GM12878 (cell line): ENCODE measurements around the gene SCNN1A. TPM values are rescaled to one million over a fixed set of nuclear protein-coding genes. Genes with fewer than 3 reads are reported as not detected.

Source experiments
- BACH1 ChIP-seq: fragments of 450-650 bp; IDR thresholded peaks from 2 replicates; pipeline ENCODE4 v1.6.1; 2017; ENCODE audit warnings: mild to moderate bottlenecking, borderline replicate concordance
- BHLHE40 ChIP-seq, 2 experiments: fragments of 450-650 bp in 1 of 2; IDR thresholded peaks; 2 replicates each; pipeline ENCODE4 v1.6.1; 2011 to 2017; ENCODE audit warnings: low read depth in 2 of 2, borderline replicate concordance in 1 of 2, improper control_type of control experiment in 1 of 2, low read length in 1 of 2, mild to moderate bottlenecking in 1 of 2
- CEBPB ChIP-seq, 2 experiments: fragments of 150-350 bp in 1 of 2; IDR thresholded peaks; 2 replicates each; pipeline ENCODE4 v1.6.1; 2012 to 2014; ENCODE audit warnings: low read depth in 2 of 2, low read length in 2 of 2, borderline replicate concordance in 1 of 2, inconsistent platforms in 1 of 2
- CHD1 ChIP-seq: IDR thresholded peaks from 2 replicates; pipeline ENCODE4 v1.6.1; 2012; ENCODE audit warnings: low read depth, low read length, improper control_type of control experiment
- EGR1 ChIP-seq, 2 experiments: IDR thresholded peaks; 1 replicate in 1 of 2; 2 replicates in 1 of 2; pipeline ENCODE4 v1.6.1; 2011 to 2012; ENCODE audit warnings: low read depth in 2 of 2, low read length in 2 of 2, borderline replicate concordance in 1 of 2, mild to moderate bottlenecking in 1 of 2, moderate library complexity in 1 of 2
- GABPA ChIP-seq: IDR thresholded peaks from 2 replicates; pipeline ENCODE4 v1.6.1; 2014; ENCODE audit warnings: antibody characterized with exemption, low read depth, mild to moderate bottlenecking, inconsistent platforms
- GATAD2B ChIP-seq: fragments of 450-650 bp; conservative IDR thresholded peaks from 2 replicates; pipeline ENCODE4 v1.6.1; 2017; ENCODE audit warnings: low read depth, mild to moderate bottlenecking, moderate library complexity
- KDM1A ChIP-seq: fragments of 200-600 bp; sonication (generic); IDR thresholded peaks from 2 replicates; pipeline ENCODE4 v1.6.1; 2016; ENCODE audit warnings: borderline replicate concordance
- MTA3 ChIP-seq: IDR thresholded peaks from 2 replicates; pipeline ENCODE4 v1.6.1; 2012; ENCODE audit warnings: low read length, inconsistent platforms, borderline replicate concordance
- MXI1 ChIP-seq: fragments of 150-350 bp; IDR thresholded peaks from 2 replicates; pipeline ENCODE4 v1.6.1; 2011; ENCODE audit warnings: low read depth, mild to moderate bottlenecking, inconsistent platforms, low read length, improper control_type of control experiment
- PAX5 ChIP-seq: IDR thresholded peaks from 2 replicates; pipeline ENCODE4 v1.6.1; 2011; ENCODE audit warnings: low read depth, low read length, borderline replicate concordance
- POLR2A ChIP-seq: IDR thresholded peaks from 2 replicates; pipeline ENCODE4 v1.6.1; 2011; ENCODE audit warnings: low read depth, mild to moderate bottlenecking, low read length
- SMAD5 ChIP-seq: IDR thresholded peaks from 2 replicates; pipeline ENCODE4 v1.6.1; 2016; ENCODE audit warnings: antibody characterized with exemption, low read depth
- STAT1 ChIP-seq: fragments of 450-650 bp; conservative IDR thresholded peaks from 2 replicates; pipeline ENCODE4 v1.6.1; 2014; ENCODE audit warnings: antibody characterized with exemption, mild to moderate bottlenecking
- SUPT20H ChIP-seq: IDR thresholded peaks from 2 replicates; pipeline ENCODE4 v1.6.1; 2011; ENCODE audit warnings: low read depth, mild to moderate bottlenecking, low read length, moderate library complexity, borderline replicate concordance; ENCODE audit not compliant: control insufficient read depth
- TCF7 ChIP-seq: IDR thresholded peaks from 2 replicates; pipeline ENCODE4 v1.6.1; 2014; ENCODE audit warnings: antibody characterized with exemption, borderline replicate concordance
- polyA plus RNA-seq, 11 experiments: library from polyadenylated mRNA; depleted of rRNA in 4 of 11; unstranded in 6 of 11; stranded (reverse) in 5 of 11; fragments of >200 nt; fragmentation: Nextera tagmentation in 4 of 11; fragmentation: Illumina TruSeq in 1 of 11; extraction: Ambion mirVana in 4 of 11; extraction: Trizol in 1 of 11; gene quantifications; 1 replicate in 1 of 11; 2 replicates in 10 of 11; pipeline versions ENCODE4 v1.2.1 to v1.2.3, GENCODE V29; 2011 to 2016; ENCODE audit warnings: inconsistent platforms in 2 of 11, missing spikeins in 2 of 11, low read depth in 1 of 11
- total RNA-seq, 4 experiments: library from RNA; depleted of rRNA in 3 of 4; stranded (reverse); fragments of >200 nt in 3 of 4; fragmentation: Illumina TruSeq in 1 of 4; extraction: Trizol in 1 of 4; gene quantifications; 2 replicates each; pipeline versions ENCODE4 v1.2.1 to v1.2.3, GENCODE V29; 2013 to 2021
- TF ChIP-seq, protein P1 (sequence below): IDR thresholded peaks from 2 replicates; pipeline ENCODE4 v1.6.1; 2012; ENCODE audit warnings: mild to moderate bottlenecking, low read depth, low read length
- TF ChIP-seq, protein P2 (sequence below): IDR thresholded peaks from 2 replicates; pipeline ENCODE4 v1.6.1; 2012; ENCODE audit warnings: low read depth, low read length, improper control_type of control experiment
- TF ChIP-seq, protein P3 (sequence below): fragments of 450-650 bp; IDR thresholded peaks from 2 replicates; pipeline ENCODE4 v1.6.1; 2018; ENCODE audit warnings: borderline replicate concordance, mild to moderate bottlenecking; ENCODE audit not compliant: partially characterized antibody
- TF ChIP-seq, protein P4 (sequence below): fragments of 450-650 bp; IDR thresholded peaks from 2 replicates; pipeline ENCODE4 v1.6.1; 2017; ENCODE audit warnings: antibody characterized with exemption, mild to moderate bottlenecking, moderate library complexity

The SCNN1A gene
- total and polyA plus RNA-seq, 10 of the 15 experiments (the other 5 are each of a cell fraction or from before 2014, with no cell fraction given), result 0.14 to 0.69 TPM; not detected in 8

DNA sequence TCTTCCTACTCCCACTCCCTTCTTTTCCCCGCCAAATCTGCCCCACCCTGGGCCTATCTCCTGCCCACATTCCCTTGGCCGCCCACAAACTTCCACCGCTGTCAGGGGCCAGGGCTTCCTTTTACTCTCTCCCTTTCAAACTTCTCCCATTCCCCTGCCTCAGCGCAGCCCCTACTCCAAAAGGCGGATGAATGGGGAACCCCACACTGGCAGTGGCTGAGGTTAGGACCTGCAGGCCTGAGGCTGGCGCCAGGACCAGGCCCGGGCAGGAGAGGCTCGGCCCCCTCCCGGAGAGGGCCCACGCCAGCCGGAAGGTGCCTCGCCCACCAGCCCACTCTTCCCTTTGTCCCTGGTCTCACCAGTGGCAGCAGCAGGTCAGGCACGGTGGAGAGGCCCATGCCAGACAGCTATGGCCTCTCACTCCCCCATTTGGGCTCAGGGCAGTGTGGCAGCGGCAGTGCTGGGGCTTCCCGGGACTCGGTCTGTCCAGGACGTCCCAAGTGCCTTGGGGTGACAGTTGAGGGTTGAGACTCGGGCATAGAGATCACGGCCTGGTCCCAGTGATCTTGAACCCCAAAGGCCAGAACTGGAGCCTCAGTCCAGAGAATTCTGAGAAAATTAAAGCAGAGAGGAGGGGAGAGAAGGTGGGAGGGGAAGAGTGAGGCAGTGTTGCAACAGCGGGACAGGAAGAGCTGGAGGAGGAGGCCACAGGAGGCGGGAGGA, 33.8 kb downstream of the SCNN1A start, which contains the start of gene TNFRSF1A (continued):
- TF ChIP-seq, protein P1, sequence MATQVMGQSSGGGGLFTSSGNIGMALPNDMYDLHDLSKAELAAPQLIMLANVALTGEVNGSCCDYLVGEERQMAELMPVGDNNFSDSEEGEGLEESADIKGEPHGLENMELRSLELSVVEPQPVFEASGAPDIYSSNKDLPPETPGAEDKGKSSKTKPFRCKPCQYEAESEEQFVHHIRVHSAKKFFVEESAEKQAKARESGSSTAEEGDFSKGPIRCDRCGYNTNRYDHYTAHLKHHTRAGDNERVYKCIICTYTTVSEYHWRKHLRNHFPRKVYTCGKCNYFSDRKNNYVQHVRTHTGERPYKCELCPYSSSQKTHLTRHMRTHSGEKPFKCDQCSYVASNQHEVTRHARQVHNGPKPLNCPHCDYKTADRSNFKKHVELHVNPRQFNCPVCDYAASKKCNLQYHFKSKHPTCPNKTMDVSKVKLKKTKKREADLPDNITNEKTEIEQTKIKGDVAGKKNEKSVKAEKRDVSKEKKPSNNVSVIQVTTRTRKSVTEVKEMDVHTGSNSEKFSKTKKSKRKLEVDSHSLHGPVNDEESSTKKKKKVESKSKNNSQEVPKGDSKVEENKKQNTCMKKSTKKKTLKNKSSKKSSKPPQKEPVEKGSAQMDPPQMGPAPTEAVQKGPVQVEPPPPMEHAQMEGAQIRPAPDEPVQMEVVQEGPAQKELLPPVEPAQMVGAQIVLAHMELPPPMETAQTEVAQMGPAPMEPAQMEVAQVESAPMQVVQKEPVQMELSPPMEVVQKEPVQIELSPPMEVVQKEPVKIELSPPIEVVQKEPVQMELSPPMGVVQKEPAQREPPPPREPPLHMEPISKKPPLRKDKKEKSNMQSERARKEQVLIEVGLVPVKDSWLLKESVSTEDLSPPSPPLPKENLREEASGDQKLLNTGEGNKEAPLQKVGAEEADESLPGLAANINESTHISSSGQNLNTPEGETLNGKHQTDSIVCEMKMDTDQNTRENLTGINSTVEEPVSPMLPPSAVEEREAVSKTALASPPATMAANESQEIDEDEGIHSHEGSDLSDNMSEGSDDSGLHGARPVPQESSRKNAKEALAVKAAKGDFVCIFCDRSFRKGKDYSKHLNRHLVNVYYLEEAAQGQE, result no peak
- TF ChIP-seq, protein P2, sequence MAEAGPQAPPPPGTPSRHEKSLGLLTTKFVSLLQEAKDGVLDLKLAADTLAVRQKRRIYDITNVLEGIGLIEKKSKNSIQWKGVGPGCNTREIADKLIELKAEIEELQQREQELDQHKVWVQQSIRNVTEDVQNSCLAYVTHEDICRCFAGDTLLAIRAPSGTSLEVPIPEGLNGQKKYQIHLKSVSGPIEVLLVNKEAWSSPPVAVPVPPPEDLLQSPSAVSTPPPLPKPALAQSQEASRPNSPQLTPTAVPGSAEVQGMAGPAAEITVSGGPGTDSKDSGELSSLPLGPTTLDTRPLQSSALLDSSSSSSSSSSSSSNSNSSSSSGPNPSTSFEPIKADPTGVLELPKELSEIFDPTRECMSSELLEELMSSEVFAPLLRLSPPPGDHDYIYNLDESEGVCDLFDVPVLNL, result no peak
- TF ChIP-seq POLR2A (peak; percentile 78), BACH1 (no peak), MTA3 (no peak), TCF7 (no peak), PAX5 (no peak), SMAD5 (no peak), CHD1 (no peak), MXI1 (0 out of 2 replicates have a peak, but pooled peaks have one; percentile 25), GABPA (no peak), GATAD2B (0 out of 2 replicates have a peak, but pooled peaks have one; percentile 68), BHLHE40 (IDR thresholded peaks at IDR 0.05; ENCODE audit: borderline replicate concordance in 1 of 2, low read depth in 2 of 2, low read length in 1 of 2) (no peak), EGR1 (IDR thresholded peaks at IDR 0.05; ENCODE audit: borderline replicate concordance in 1 of 2, low read depth in 2 of 2, low read length in 2 of 2) (peak in 1 of 2 experiments; percentile 40; a peak in 1 of 3 replicates), CEBPB (IDR thresholded peaks at IDR 0.05; ENCODE audit: borderline replicate concordance in 1 of 2, low read depth in 2 of 2, low read length in 2 of 2) (peak in 1 of 2 experiments; percentile 76; a peak in 2 of 4 replicates), STAT1 (no peak), KDM1A (no peak), SUPT20H (no peak)
- TF ChIP-seq, protein P3, sequence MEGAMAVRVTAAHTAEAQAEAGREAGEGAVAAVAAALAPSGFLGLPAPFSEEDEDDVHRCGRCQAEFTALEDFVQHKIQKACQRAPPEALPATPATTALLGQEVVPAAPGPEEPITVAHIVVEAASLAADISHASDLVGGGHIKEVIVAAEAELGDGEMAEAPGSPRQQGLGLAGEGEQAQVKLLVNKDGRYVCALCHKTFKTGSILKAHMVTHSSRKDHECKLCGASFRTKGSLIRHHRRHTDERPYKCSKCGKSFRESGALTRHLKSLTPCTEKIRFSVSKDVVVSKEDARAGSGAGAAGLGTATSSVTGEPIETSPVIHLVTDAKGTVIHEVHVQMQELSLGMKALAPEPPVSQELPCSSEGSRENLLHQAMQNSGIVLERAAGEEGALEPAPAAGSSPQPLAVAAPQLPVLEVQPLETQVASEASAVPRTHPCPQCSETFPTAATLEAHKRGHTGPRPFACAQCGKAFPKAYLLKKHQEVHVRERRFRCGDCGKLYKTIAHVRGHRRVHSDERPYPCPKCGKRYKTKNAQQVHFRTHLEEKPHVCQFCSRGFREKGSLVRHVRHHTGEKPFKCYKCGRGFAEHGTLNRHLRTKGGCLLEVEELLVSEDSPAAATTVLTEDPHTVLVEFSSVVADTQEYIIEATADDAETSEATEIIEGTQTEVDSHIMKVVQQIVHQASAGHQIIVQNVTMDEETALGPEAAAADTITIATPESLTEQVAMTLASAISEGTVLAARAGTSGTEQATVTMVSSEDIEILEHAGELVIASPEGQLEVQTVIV, result no peak
- TF ChIP-seq, protein P4, sequence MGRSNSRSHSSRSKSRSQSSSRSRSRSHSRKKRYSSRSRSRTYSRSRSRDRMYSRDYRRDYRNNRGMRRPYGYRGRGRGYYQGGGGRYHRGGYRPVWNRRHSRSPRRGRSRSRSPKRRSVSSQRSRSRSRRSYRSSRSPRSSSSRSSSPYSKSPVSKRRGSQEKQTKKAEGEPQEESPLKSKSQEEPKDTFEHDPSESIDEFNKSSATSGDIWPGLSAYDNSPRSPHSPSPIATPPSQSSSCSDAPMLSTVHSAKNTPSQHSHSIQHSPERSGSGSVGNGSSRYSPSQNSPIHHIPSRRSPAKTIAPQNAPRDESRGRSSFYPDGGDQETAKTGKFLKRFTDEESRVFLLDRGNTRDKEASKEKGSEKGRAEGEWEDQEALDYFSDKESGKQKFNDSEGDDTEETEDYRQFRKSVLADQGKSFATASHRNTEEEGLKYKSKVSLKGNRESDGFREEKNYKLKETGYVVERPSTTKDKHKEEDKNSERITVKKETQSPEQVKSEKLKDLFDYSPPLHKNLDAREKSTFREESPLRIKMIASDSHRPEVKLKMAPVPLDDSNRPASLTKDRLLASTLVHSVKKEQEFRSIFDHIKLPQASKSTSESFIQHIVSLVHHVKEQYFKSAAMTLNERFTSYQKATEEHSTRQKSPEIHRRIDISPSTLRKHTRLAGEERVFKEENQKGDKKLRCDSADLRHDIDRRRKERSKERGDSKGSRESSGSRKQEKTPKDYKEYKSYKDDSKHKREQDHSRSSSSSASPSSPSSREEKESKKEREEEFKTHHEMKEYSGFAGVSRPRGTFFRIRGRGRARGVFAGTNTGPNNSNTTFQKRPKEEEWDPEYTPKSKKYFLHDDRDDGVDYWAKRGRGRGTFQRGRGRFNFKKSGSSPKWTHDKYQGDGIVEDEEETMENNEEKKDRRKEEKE, result no peak
